Measurements from ENCODE around the gene OR6S1. TPM values are rescaled to one million over a fixed set of nuclear protein-coding genes. Genes with fewer than 3 reads are reported as not detected.

The OR6S1 gene
- total and polyA plus RNA-seq, 2 donors (not counting 3 experiments of a cell fraction or from before 2014, with no cell fraction given): not detected

- H3K9me1 ChIP-seq (replicated peaks; ENCODE audit: control insufficient read depth, extremely low read depth, insufficient read depth, low read length): no peaks in the 10 kb centered on the region
- intact Hi-C loops (cut with micrococcal nuclease) (loop anchor here (5.0 kb wide), 1 partner anchor 171 kb away; the partner anchor contains the start of gene RNASE1), dilution Hi-C loops (cut with MboI; ENCODE audit: extremely low pct_ligation_motif_present, low sequenced_read_pairs) (no loop called here)
- peak; percentile 59 for DNase-seq (ENCODE audit: low read depth, low spot score)
- CTCF ChIA-PET: interaction anchor here (1.6 to 3.0 kb wide), 3 partner anchors 17 to 60 kb away, joined by 6 to 20 read pairs (median 17); no protein-coding TSS in a partner anchor
- FAIRE-seq: peak; percentile 81
- no peaks in the 10 kb centered on the region for H3K79me2 ChIP-seq (ENCODE audit: control insufficient read depth, insufficient read depth, low read length)
- POLR2A ChIA-PET: interaction anchor here (0.5 kb wide), 1 partner anchor 289 kb away, joined by 7 read pairs; no protein-coding TSS in a partner anchor
- peak overlapping the region in 2 of 3 experiments; percentile 1 to 61 for H3K4me3 ChIP-seq (replicated peaks in 1 of 3; ENCODE audit: insufficient read depth in 1 of 3, low read depth in 1 of 3, low read length in 3 of 3)
- peak overlapping the region; percentile 87 for H3K4me2 ChIP-seq (ENCODE audit: insufficient read depth, low read length)
- TF ChIP-seq MYC (IDR thresholded peaks at IDR 0.05; ENCODE audit: low read depth, low read length) (no peak), EZH2 (IDR thresholded peaks at IDR 0.05; ENCODE audit: borderline replicate concordance, low read depth, low read length, severe bottlenecking) (no peak), GATA2 (IDR thresholded peaks at IDR 0.05; ENCODE audit: insufficient read depth, insufficient read length, low read depth, low read length) (no peak), JUN (IDR thresholded peaks at IDR 0.05; ENCODE audit: borderline replicate concordance, insufficient read depth, insufficient read length, low read depth) (no peak), FOS (IDR thresholded peaks at IDR 0.05; ENCODE audit: borderline replicate concordance, insufficient read depth, low read length) (no peak), POLR2A (IDR thresholded peaks at IDR 0.05; ENCODE audit: low read depth, low read length) (no peak), CTCF (IDR thresholded peaks at IDR 0.05; ENCODE audit: extremely low read depth in 1 of 2, insufficient read depth in 1 of 2, low read depth in 1 of 2, low read length in 2 of 2) (no peak), POLR2AphosphoS5 (IDR thresholded peaks at IDR 0.05; ENCODE audit: insufficient read depth, low read depth, low read length) (no peak)
- TF ChIP-seq, protein P1, sequence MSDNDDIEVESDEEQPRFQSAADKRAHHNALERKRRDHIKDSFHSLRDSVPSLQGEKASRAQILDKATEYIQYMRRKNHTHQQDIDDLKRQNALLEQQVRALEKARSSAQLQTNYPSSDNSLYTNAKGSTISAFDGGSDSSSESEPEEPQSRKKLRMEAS (IDR thresholded peaks at IDR 0.05; ENCODE audit: insufficient read depth, insufficient read length): no peak
- H3K36me3 ChIP-seq (ENCODE audit: control insufficient read depth in 2 of 2, extremely low read depth in 1 of 2, insufficient read depth in 2 of 2, low read length in 2 of 2): no peaks in the 10 kb centered on the region
- H3K27me3 ChIP-seq (ENCODE audit: control insufficient read depth in 2 of 2, insufficient read depth in 2 of 2, low read length in 2 of 2): peaks cover 31 to 52% of the 10 kb centered on the region in 2 experiments
- H2AFZ ChIP-seq (ENCODE audit: low read depth, low read length): peak overlapping the region; percentile 11
- no TSS peak for BruUV-seq (replicated peaks)
- H4K20me1 ChIP-seq (replicated peaks; ENCODE audit: control insufficient read depth, extremely low read depth, insufficient read depth, low read length): no peaks in the 10 kb centered on the region
- no peaks in the 10 kb centered on the region for H3K9me3 ChIP-seq (replicated peaks; ENCODE audit: control insufficient read depth, insufficient read depth, low read length)
- H3K9ac ChIP-seq (replicated peaks; ENCODE audit: extremely low read depth, insufficient read depth, low read length): no peak overlapping the region
- peaks cover 28% of the 10 kb centered on the region for H3K4me1 ChIP-seq (ENCODE audit: control insufficient read depth, extremely low read depth, insufficient read depth, low read length)
- no peak overlapping the region for H3K27ac ChIP-seq (ENCODE audit: insufficient read depth, low read depth, low read length)
Observed at GRCh38 chr14:20631023-20631879, 10.2 kb downstream of the OR6S1 start.
